H1 (cell line): ENCODE measurements around the gene GFRA4. TPM values are rescaled to one million over a fixed set of nuclear protein-coding genes. Genes with fewer than 3 reads are reported as not detected.

ENCODE experiments used
- CTCF ChIA-PET: fragments of 300-600 bp; sonication (Branson Sonifier 250); formaldehyde crosslinking; loops from one replicate; lab custom pipeline; 2021; ENCODE audit not compliant: partially characterized antibody; lab: Charles Lee
- POLR2A ChIA-PET: fragments of 300-600 bp; sonication (Branson Sonifier 250); formaldehyde crosslinking; loops from one replicate; lab custom pipeline; 2021; ENCODE audit warnings: inconsistent platforms; ENCODE audit not compliant: partially characterized antibody; lab: Charles Lee
- DNase-seq, 2 experiments: peaks; one replicate each; pipeline versions ENCODE4 v3.0.0 to v3.0.0-alpha.2; 2010 to 2022; ENCODE audit warnings: low spot score in 2 of 2, low read depth in 1 of 2, mixed read lengths in 1 of 2
- FAIRE-seq: peaks from 2 replicates; lab custom pipeline; 2011; peaks lifted over from hg19 to GRCh38; lab: Jason Lieb, UNC
- H2AFZ ChIP-seq: 2 replicates; pipeline ENCODE4 v1.8.1; 2012; ENCODE audit warnings: low read length, inconsistent platforms
- H2AK5ac ChIP-seq: 2 replicates; pipeline ENCODE4 v1.6.1; 2013; ENCODE audit warnings: low read depth, low read length
- H2BK120ac ChIP-seq: replicated peaks from 2 replicates; pipeline ENCODE3; 2013; ENCODE audit warnings: low read depth, low read length, inconsistent platforms
- H2BK12ac ChIP-seq: 2 replicates; pipeline ENCODE4 v1.6.1; 2013; ENCODE audit warnings: low read depth, low read length
- H2BK15ac ChIP-seq: 2 replicates; pipeline ENCODE4 v1.6.1; 2013; ENCODE audit warnings: low read length
- H2BK20ac ChIP-seq: 2 replicates; pipeline ENCODE4 v1.6.1; 2013; ENCODE audit warnings: low read length
- H2BK5ac ChIP-seq: 2 replicates; pipeline ENCODE4 v1.6.1; 2013; ENCODE audit warnings: low read depth, low read length
- H3K14ac ChIP-seq: 2 replicates; pipeline ENCODE4 v1.6.1; 2013; ENCODE audit warnings: inconsistent platforms; ENCODE audit not compliant: insufficient read length
- H3K18ac ChIP-seq: 2 replicates; pipeline ENCODE4 v1.6.1; 2013; ENCODE audit warnings: low read length; ENCODE audit errors: extremely low read depth
- H3K23ac ChIP-seq: 2 replicates; pipeline ENCODE4 v1.6.1; 2013; ENCODE audit warnings: inconsistent platforms; ENCODE audit not compliant: insufficient read length
- H3K23me2 ChIP-seq: 2 replicates; pipeline ENCODE4 v1.6.1; 2013; ENCODE audit warnings: low read depth, low read length
- H3K27ac ChIP-seq: 2 replicates; pipeline ENCODE4 v1.6.1; 2011; ENCODE audit warnings: low read depth, low read length, inconsistent platforms
- H3K27me3 ChIP-seq, 4 experiments: replicated peaks in 1 of 4; 1 replicate in 1 of 4; 2 replicates in 3 of 4; pipeline versions ENCODE4 v1.6.1 to v1.8.1; 2011 to 2013; ENCODE audit warnings: low read length in 3 of 4, mild to moderate bottlenecking in 3 of 4, inconsistent platforms in 2 of 4, mixed read lengths in 2 of 4, moderate library complexity in 1 of 4; ENCODE audit not compliant: control insufficient read depth in 3 of 4, insufficient read depth in 3 of 4; ENCODE audit errors: extremely low read depth in 1 of 4
- H3K36me3 ChIP-seq, 4 experiments: 2 replicates each; pipeline versions ENCODE4 v1.6.1 to v1.8.1; 2011 to 2013; ENCODE audit warnings: mild to moderate bottlenecking in 4 of 4, low read length in 3 of 4, moderate library complexity in 2 of 4, control low read depth in 1 of 4, inconsistent platforms in 1 of 4; ENCODE audit not compliant: insufficient read depth in 4 of 4, control insufficient read depth in 2 of 4
- H3K4ac ChIP-seq: replicated peaks from 2 replicates; pipeline ENCODE3; 2013; ENCODE audit warnings: low read length, low read depth, mixed read lengths, inconsistent platforms; ENCODE audit not compliant: insufficient read length
- H3K4me1 ChIP-seq, 4 experiments: replicated peaks in 1 of 4; 1 replicate in 1 of 4; 2 replicates in 3 of 4; pipeline versions ENCODE4 v1.6.1 to v1.8.1; 2011 to 2013; ENCODE audit warnings: low read length in 3 of 4, inconsistent platforms in 2 of 4, mixed read lengths in 1 of 4; ENCODE audit not compliant: insufficient read depth in 4 of 4, control insufficient read depth in 3 of 4
- H3K4me2 ChIP-seq, 2 experiments: 2 replicates each; pipeline versions ENCODE4 v1.6.1 to v1.8.1; 2011 to 2013; ENCODE audit warnings: low read depth in 2 of 2, low read length in 2 of 2, control low read depth in 1 of 2, inconsistent platforms in 1 of 2, mild to moderate bottlenecking in 1 of 2; ENCODE audit not compliant: insufficient read depth in 1 of 2
- H3K4me3 ChIP-seq, 4 experiments: fragments of 200-600, 300-600 bp in 1 of 4; sonication (generic), shearing (Covaris generic), sonication (Bioruptor Twin) in 1 of 4; 2 replicates each; pipeline versions ENCODE4 v1.5.1 to v1.8.1; 2011 to 2016; ENCODE audit warnings: low read length in 4 of 4, low read depth in 3 of 4, control low read depth in 2 of 4, inconsistent platforms in 2 of 4, mild to moderate bottlenecking in 2 of 4, mixed read lengths in 1 of 4, moderate library complexity in 1 of 4; ENCODE audit not compliant: insufficient read depth in 2 of 4; ENCODE audit errors: extremely low read depth in 1 of 4
- H3K56ac ChIP-seq: replicated peaks from 2 replicates; pipeline ENCODE3; 2013; ENCODE audit warnings: low read depth, mild to moderate bottlenecking, mixed read lengths, low read length, inconsistent platforms; ENCODE audit not compliant: insufficient read length
- H3K79me1 ChIP-seq: 2 replicates; pipeline ENCODE4 v1.6.1; 2013; ENCODE audit warnings: low read depth, low read length, control low read depth
- H3K79me2 ChIP-seq, 2 experiments: 2 replicates each; pipeline versions ENCODE4 v1.6.1 to v1.8.1; 2012 to 2013; ENCODE audit warnings: low read length in 2 of 2, mild to moderate bottlenecking in 2 of 2, inconsistent platforms in 1 of 2; ENCODE audit not compliant: insufficient read depth in 2 of 2, control insufficient read depth in 1 of 2
- H3K9ac ChIP-seq, 4 experiments: replicated peaks in 1 of 4; 1 replicate in 1 of 4; 2 replicates in 3 of 4; pipeline versions ENCODE4 v1.6.1 to v1.8.1; 2011 to 2013; ENCODE audit warnings: low read depth in 3 of 4, low read length in 3 of 4, control low read depth in 2 of 4, mild to moderate bottlenecking in 2 of 4, moderate library complexity in 2 of 4, inconsistent platforms in 1 of 4; ENCODE audit errors: extremely low read depth in 1 of 4
- H3K9me3 ChIP-seq, 2 experiments: 2 replicates each; pipeline versions ENCODE4 v1.6.1 to v1.8.1; 2012 to 2013; ENCODE audit warnings: mild to moderate bottlenecking in 2 of 2, moderate library complexity in 2 of 2, control low read depth in 1 of 2, inconsistent platforms in 1 of 2, low read depth in 1 of 2, low read length in 1 of 2, mixed read lengths in 1 of 2; ENCODE audit not compliant: insufficient read depth in 2 of 2
- H4K20me1 ChIP-seq, 2 experiments: replicated peaks in 1 of 2; 2 replicates each; pipeline versions ENCODE3 to v1.8.1; 2011 to 2013; ENCODE audit warnings: inconsistent platforms in 2 of 2, low read length in 2 of 2, mild to moderate bottlenecking in 1 of 2; ENCODE audit not compliant: insufficient read depth in 2 of 2, control insufficient read depth in 1 of 2
- H4K5ac ChIP-seq: 2 replicates; pipeline ENCODE4 v1.6.1; 2013; ENCODE audit warnings: low read length, low read depth, mixed read lengths, inconsistent platforms; ENCODE audit not compliant: insufficient read length
- H4K8ac ChIP-seq: 2 replicates; pipeline ENCODE4 v1.8.0; 2013; ENCODE audit warnings: mild to moderate bottlenecking, moderate library complexity, low read length, inconsistent platforms; ENCODE audit not compliant: insufficient read depth; ENCODE audit errors: extremely low read depth
- H4K91ac ChIP-seq: replicated peaks from 2 replicates; pipeline ENCODE3; 2013; ENCODE audit warnings: low read length, mixed read lengths, inconsistent platforms; ENCODE audit not compliant: insufficient read length
- POU5F1 ChIP-seq: IDR thresholded peaks from 2 replicates; pipeline ENCODE4 v1.6.1; 2011; ENCODE audit warnings: low read depth, mild to moderate bottlenecking, low read length, moderate library complexity
- WGBS, 2 experiments: shearing (Covaris generic) in 1 of 2; methylation state at CpG; one replicate each; pipeline versions ENCODE4 v1.1.6 to v1.1.7; 2013 to 2015; ENCODE audit warnings: low lambda C conversion rate in 2 of 2, mixed read lengths in 2 of 2, inconsistent platforms in 1 of 2, low coverage in 1 of 2, missing lambda C conversion rate in 1 of 2; ENCODE audit not compliant: insufficient replicate concordance in 2 of 2, insufficient coverage in 1 of 2, insufficient read length in 1 of 2; ENCODE audit errors: extremely low coverage in 1 of 2, missing lambda C conversion rate in 1 of 2; 5-methylcytosine and 5-hydroxymethylcytosine counted together
- polyA plus RNA-seq, 7 experiments: library from polyadenylated mRNA; depleted of rRNA in 3 of 7; stranded (reverse) in 5 of 7; unstranded in 2 of 7; fragments of >200 nt in 5 of 7; fragments of 200-250 nt in 2 of 7; gene quantifications; 1 replicate in 5 of 7; 2 replicates in 1 of 7; 4 replicates in 1 of 7; pipeline versions ENCODE4 v1.2.1 to v1.2.3, GENCODE V29; 2011 to 2013; ENCODE audit warnings: missing spikeins in 2 of 7, mixed read lengths in 2 of 7
- total RNA-seq: library from RNA; stranded (reverse); fragmentation: NEBNext Ultra II Directional; extraction: Animal tissue kit (Norgen Biotek cat#: 25700); gene quantifications from 2 replicates; pipeline ENCODE4 v1.2.1, GENCODE V29; 2021

GFRA4 gene
- total and polyA plus RNA-seq, 2 of the 8 experiments (the other 6 are each of a cell fraction or from before 2014, with no cell fraction given), result 0.05 TPM; not detected in 1

DNA sequence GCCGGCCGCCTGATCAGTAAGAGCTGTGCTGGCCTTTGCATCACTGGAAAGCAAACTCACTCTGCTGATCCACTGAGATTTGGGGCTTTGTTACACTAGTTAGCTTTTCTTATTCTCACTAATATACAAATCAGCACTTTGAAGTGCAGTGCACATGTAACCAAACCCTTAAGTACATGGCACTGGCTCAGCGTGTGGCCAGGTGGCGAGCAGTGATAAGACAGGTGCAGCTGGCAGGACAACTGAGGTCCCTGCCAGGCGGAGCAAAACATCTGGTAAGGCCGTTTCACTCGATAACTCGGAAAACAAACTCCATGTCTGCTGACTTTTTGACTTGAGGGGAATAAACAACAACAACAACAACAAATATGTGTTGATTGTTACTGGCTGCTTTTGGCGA lies 11.0 kb downstream of the GFRA4 start:
- Histone ChIP-seq H3K23ac (no peak overlapping the region), H2BK12ac (no peak overlapping the region), H3K18ac (no peak overlapping the region), H4K8ac (no peak overlapping the region), H4K91ac (no peak overlapping the region), H2AFZ (no peak overlapping the region), H3K9ac (no peak overlapping the region), H3K4me1 (no peaks in the 10 kb centered on the region; a peak in 1 of 7 replicates), H3K14ac (no peak overlapping the region), H3K4ac (no peak overlapping the region), H4K20me1 (no peaks in the 10 kb centered on the region), H2BK5ac (no peak overlapping the region), H3K4me2 (no peak overlapping the region), H3K79me1 (no peaks in the 10 kb centered on the region), H2BK20ac (no peak overlapping the region), H3K23me2 (no peaks in the 10 kb centered on the region), H2BK120ac (no peak overlapping the region), H3K27me3 (no peaks in the 10 kb centered on the region), H3K56ac (no peak overlapping the region), H3K4me3 (no peak overlapping the region), H3K27ac (no peak overlapping the region), H4K5ac (no peak overlapping the region), H3K79me2 (no peaks in the 10 kb centered on the region), H3K36me3 (no peaks in the 10 kb centered on the region), H3K9me3 (no peaks in the 10 kb centered on the region), H2AK5ac (no peak overlapping the region), H2BK15ac (no peak overlapping the region)
- FAIRE-seq (no peak), DNase-seq (no peak)
- CTCF ChIA-PET, result interaction anchor here (0.9 to 1.0 kb wide), 3 partner anchors 9 to 35 kb away, joined by 3 to 5 read pairs (median 4); no protein-coding TSS in a partner anchor
- WGBS, 2 experiments, result 88% methylated on average over 9 of the region's 9 CpGs; no CpG with 5 or more reads in 1 of the 2 experiments
- no peak for TF ChIP-seq POU5F1
- POLR2A ChIA-PET, result no interaction called here
